Measurements from ENCODE around the gene SLC2A14.

- TF ChIP-seq, protein P1, sequence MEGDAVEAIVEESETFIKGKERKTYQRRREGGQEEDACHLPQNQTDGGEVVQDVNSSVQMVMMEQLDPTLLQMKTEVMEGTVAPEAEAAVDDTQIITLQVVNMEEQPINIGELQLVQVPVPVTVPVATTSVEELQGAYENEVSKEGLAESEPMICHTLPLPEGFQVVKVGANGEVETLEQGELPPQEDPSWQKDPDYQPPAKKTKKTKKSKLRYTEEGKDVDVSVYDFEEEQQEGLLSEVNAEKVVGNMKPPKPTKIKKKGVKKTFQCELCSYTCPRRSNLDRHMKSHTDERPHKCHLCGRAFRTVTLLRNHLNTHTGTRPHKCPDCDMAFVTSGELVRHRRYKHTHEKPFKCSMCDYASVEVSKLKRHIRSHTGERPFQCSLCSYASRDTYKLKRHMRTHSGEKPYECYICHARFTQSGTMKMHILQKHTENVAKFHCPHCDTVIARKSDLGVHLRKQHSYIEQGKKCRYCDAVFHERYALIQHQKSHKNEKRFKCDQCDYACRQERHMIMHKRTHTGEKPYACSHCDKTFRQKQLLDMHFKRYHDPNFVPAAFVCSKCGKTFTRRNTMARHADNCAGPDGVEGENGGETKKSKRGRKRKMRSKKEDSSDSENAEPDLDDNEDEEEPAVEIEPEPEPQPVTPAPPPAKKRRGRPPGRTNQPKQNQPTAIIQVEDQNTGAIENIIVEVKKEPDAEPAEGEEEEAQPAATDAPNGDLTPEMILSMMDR (IDR thresholded peaks at IDR 0.05) = no peak
- no peak for TF ChIP-seq POLR2A (IDR thresholded peaks at IDR 0.05)
Observed at GRCh38 chr12:7782055-7782454, 90.7 kb downstream of the SLC2A14 start.

All from body of pancreas (tissue), 4 donors.